H1 (cell line): ENCODE results near the gene HACL1. TPM values are rescaled to one million over a fixed set of nuclear protein-coding genes. Genes with fewer than 3 reads are reported as not detected.

Source experiments
- CTCF ChIA-PET: fragments of 300-600 bp; sonication (Branson Sonifier 250); formaldehyde crosslinking; loops from one replicate; lab custom pipeline; 2021; ENCODE audit not compliant: partially characterized antibody; lab: Charles Lee
- POLR2A ChIA-PET: fragments of 300-600 bp; sonication (Branson Sonifier 250); formaldehyde crosslinking; loops from one replicate; lab custom pipeline; 2021; ENCODE audit warnings: inconsistent platforms; ENCODE audit not compliant: partially characterized antibody; lab: Charles Lee
- DNase-seq, 2 experiments: peaks; one replicate each; pipeline versions ENCODE4 v3.0.0 to v3.0.0-alpha.2; 2010 to 2022; ENCODE audit warnings: low spot score in 2 of 2, low read depth in 1 of 2, mixed read lengths in 1 of 2
- FAIRE-seq: peaks from 2 replicates; lab custom pipeline; 2011; peaks lifted over from hg19 to GRCh38; lab: Jason Lieb, UNC
- H2AFZ ChIP-seq: 2 replicates; pipeline ENCODE4 v1.8.1; 2012; ENCODE audit warnings: low read length, inconsistent platforms
- H2AK5ac ChIP-seq: 2 replicates; pipeline ENCODE4 v1.6.1; 2013; ENCODE audit warnings: low read depth, low read length
- H2BK120ac ChIP-seq: replicated peaks from 2 replicates; pipeline ENCODE3; 2013; ENCODE audit warnings: low read depth, low read length, inconsistent platforms
- H2BK12ac ChIP-seq: 2 replicates; pipeline ENCODE4 v1.6.1; 2013; ENCODE audit warnings: low read depth, low read length
- H2BK15ac ChIP-seq: 2 replicates; pipeline ENCODE4 v1.6.1; 2013; ENCODE audit warnings: low read length
- H2BK20ac ChIP-seq: 2 replicates; pipeline ENCODE4 v1.6.1; 2013; ENCODE audit warnings: low read length
- H2BK5ac ChIP-seq: 2 replicates; pipeline ENCODE4 v1.6.1; 2013; ENCODE audit warnings: low read depth, low read length
- H3K14ac ChIP-seq: 2 replicates; pipeline ENCODE4 v1.6.1; 2013; ENCODE audit warnings: inconsistent platforms; ENCODE audit not compliant: insufficient read length
- H3K18ac ChIP-seq: 2 replicates; pipeline ENCODE4 v1.6.1; 2013; ENCODE audit warnings: low read length; ENCODE audit errors: extremely low read depth
- H3K23ac ChIP-seq: 2 replicates; pipeline ENCODE4 v1.6.1; 2013; ENCODE audit warnings: inconsistent platforms; ENCODE audit not compliant: insufficient read length
- H3K23me2 ChIP-seq: 2 replicates; pipeline ENCODE4 v1.6.1; 2013; ENCODE audit warnings: low read depth, low read length
- H3K27ac ChIP-seq: 2 replicates; pipeline ENCODE4 v1.6.1; 2011; ENCODE audit warnings: low read depth, low read length, inconsistent platforms
- H3K27me3 ChIP-seq, 4 experiments: replicated peaks in 1 of 4; 1 replicate in 1 of 4; 2 replicates in 3 of 4; pipeline versions ENCODE4 v1.6.1 to v1.8.1; 2011 to 2013; ENCODE audit warnings: low read length in 3 of 4, mild to moderate bottlenecking in 3 of 4, inconsistent platforms in 2 of 4, mixed read lengths in 2 of 4, moderate library complexity in 1 of 4; ENCODE audit not compliant: control insufficient read depth in 3 of 4, insufficient read depth in 3 of 4; ENCODE audit errors: extremely low read depth in 1 of 4
- H3K36me3 ChIP-seq, 4 experiments: 2 replicates each; pipeline versions ENCODE4 v1.6.1 to v1.8.1; 2011 to 2013; ENCODE audit warnings: mild to moderate bottlenecking in 4 of 4, low read length in 3 of 4, moderate library complexity in 2 of 4, control low read depth in 1 of 4, inconsistent platforms in 1 of 4; ENCODE audit not compliant: insufficient read depth in 4 of 4, control insufficient read depth in 2 of 4
- H3K4ac ChIP-seq: replicated peaks from 2 replicates; pipeline ENCODE3; 2013; ENCODE audit warnings: low read length, low read depth, mixed read lengths, inconsistent platforms; ENCODE audit not compliant: insufficient read length
- H3K4me1 ChIP-seq, 4 experiments: replicated peaks in 1 of 4; 1 replicate in 1 of 4; 2 replicates in 3 of 4; pipeline versions ENCODE4 v1.6.1 to v1.8.1; 2011 to 2013; ENCODE audit warnings: low read length in 3 of 4, inconsistent platforms in 2 of 4, mixed read lengths in 1 of 4; ENCODE audit not compliant: insufficient read depth in 4 of 4, control insufficient read depth in 3 of 4
- H3K4me2 ChIP-seq, 2 experiments: 2 replicates each; pipeline versions ENCODE4 v1.6.1 to v1.8.1; 2011 to 2013; ENCODE audit warnings: low read depth in 2 of 2, low read length in 2 of 2, control low read depth in 1 of 2, inconsistent platforms in 1 of 2, mild to moderate bottlenecking in 1 of 2; ENCODE audit not compliant: insufficient read depth in 1 of 2
- H3K4me3 ChIP-seq, 4 experiments: fragments of 200-600, 300-600 bp in 1 of 4; sonication (generic), shearing (Covaris generic), sonication (Bioruptor Twin) in 1 of 4; 2 replicates each; pipeline versions ENCODE4 v1.5.1 to v1.8.1; 2011 to 2016; ENCODE audit warnings: low read length in 4 of 4, low read depth in 3 of 4, control low read depth in 2 of 4, inconsistent platforms in 2 of 4, mild to moderate bottlenecking in 2 of 4, mixed read lengths in 1 of 4, moderate library complexity in 1 of 4; ENCODE audit not compliant: insufficient read depth in 2 of 4; ENCODE audit errors: extremely low read depth in 1 of 4
- H3K56ac ChIP-seq: replicated peaks from 2 replicates; pipeline ENCODE3; 2013; ENCODE audit warnings: low read depth, mild to moderate bottlenecking, mixed read lengths, low read length, inconsistent platforms; ENCODE audit not compliant: insufficient read length
- H3K79me1 ChIP-seq: 2 replicates; pipeline ENCODE4 v1.6.1; 2013; ENCODE audit warnings: low read depth, low read length, control low read depth
- H3K79me2 ChIP-seq, 2 experiments: 2 replicates each; pipeline versions ENCODE4 v1.6.1 to v1.8.1; 2012 to 2013; ENCODE audit warnings: low read length in 2 of 2, mild to moderate bottlenecking in 2 of 2, inconsistent platforms in 1 of 2; ENCODE audit not compliant: insufficient read depth in 2 of 2, control insufficient read depth in 1 of 2
- H3K9ac ChIP-seq, 4 experiments: replicated peaks in 1 of 4; 1 replicate in 1 of 4; 2 replicates in 3 of 4; pipeline versions ENCODE4 v1.6.1 to v1.8.1; 2011 to 2013; ENCODE audit warnings: low read depth in 3 of 4, low read length in 3 of 4, control low read depth in 2 of 4, mild to moderate bottlenecking in 2 of 4, moderate library complexity in 2 of 4, inconsistent platforms in 1 of 4; ENCODE audit errors: extremely low read depth in 1 of 4
- H3K9me3 ChIP-seq, 2 experiments: 2 replicates each; pipeline versions ENCODE4 v1.6.1 to v1.8.1; 2012 to 2013; ENCODE audit warnings: mild to moderate bottlenecking in 2 of 2, moderate library complexity in 2 of 2, control low read depth in 1 of 2, inconsistent platforms in 1 of 2, low read depth in 1 of 2, low read length in 1 of 2, mixed read lengths in 1 of 2; ENCODE audit not compliant: insufficient read depth in 2 of 2
- H4K20me1 ChIP-seq, 2 experiments: replicated peaks in 1 of 2; 2 replicates each; pipeline versions ENCODE3 to v1.8.1; 2011 to 2013; ENCODE audit warnings: inconsistent platforms in 2 of 2, low read length in 2 of 2, mild to moderate bottlenecking in 1 of 2; ENCODE audit not compliant: insufficient read depth in 2 of 2, control insufficient read depth in 1 of 2
- H4K5ac ChIP-seq: 2 replicates; pipeline ENCODE4 v1.6.1; 2013; ENCODE audit warnings: low read length, low read depth, mixed read lengths, inconsistent platforms; ENCODE audit not compliant: insufficient read length
- H4K8ac ChIP-seq: 2 replicates; pipeline ENCODE4 v1.8.0; 2013; ENCODE audit warnings: mild to moderate bottlenecking, moderate library complexity, low read length, inconsistent platforms; ENCODE audit not compliant: insufficient read depth; ENCODE audit errors: extremely low read depth
- H4K91ac ChIP-seq: replicated peaks from 2 replicates; pipeline ENCODE3; 2013; ENCODE audit warnings: low read length, mixed read lengths, inconsistent platforms; ENCODE audit not compliant: insufficient read length
- GABPA ChIP-seq: IDR thresholded peaks from 2 replicates; pipeline ENCODE4 v1.6.1; 2011; ENCODE audit warnings: mild to moderate bottlenecking, low read length, moderate library complexity, borderline replicate concordance; ENCODE audit not compliant: insufficient read depth
- POU5F1 ChIP-seq: IDR thresholded peaks from 2 replicates; pipeline ENCODE4 v1.6.1; 2011; ENCODE audit warnings: low read depth, mild to moderate bottlenecking, low read length, moderate library complexity
- RAD21 ChIP-seq, 2 experiments: IDR thresholded peaks in 1 of 2; conservative IDR thresholded peaks in 1 of 2; 2 replicates each; pipeline ENCODE4 v1.6.1; 2011; ENCODE audit warnings: low read depth in 2 of 2, low read length in 2 of 2, improper control_type of control experiment in 1 of 2, inconsistent platforms in 1 of 2, mild to moderate bottlenecking in 1 of 2, moderate library complexity in 1 of 2
- SIN3A ChIP-seq, 2 experiments: IDR thresholded peaks in 1 of 2; conservative IDR thresholded peaks in 1 of 2; 2 replicates each; pipeline ENCODE4 v1.6.1; 2011 to 2012; ENCODE audit warnings: low read length in 2 of 2, improper control_type of control experiment in 1 of 2, low read depth in 1 of 2, mild to moderate bottlenecking in 1 of 2
- SP2 ChIP-seq: IDR thresholded peaks from 2 replicates; pipeline ENCODE4 v1.6.1; 2012; ENCODE audit warnings: mild to moderate bottlenecking, low read length, inconsistent platforms
- WGBS, 2 experiments: shearing (Covaris generic) in 1 of 2; methylation state at CpG; one replicate each; pipeline versions ENCODE4 v1.1.6 to v1.1.7; 2013 to 2015; ENCODE audit warnings: low lambda C conversion rate in 2 of 2, mixed read lengths in 2 of 2, inconsistent platforms in 1 of 2, low coverage in 1 of 2, missing lambda C conversion rate in 1 of 2; ENCODE audit not compliant: insufficient replicate concordance in 2 of 2, insufficient coverage in 1 of 2, insufficient read length in 1 of 2; ENCODE audit errors: extremely low coverage in 1 of 2, missing lambda C conversion rate in 1 of 2; 5-methylcytosine and 5-hydroxymethylcytosine counted together
- polyA plus RNA-seq, 7 experiments: library from polyadenylated mRNA; depleted of rRNA in 3 of 7; stranded (reverse) in 5 of 7; unstranded in 2 of 7; fragments of >200 nt in 5 of 7; fragments of 200-250 nt in 2 of 7; gene quantifications; 1 replicate in 5 of 7; 2 replicates in 1 of 7; 4 replicates in 1 of 7; pipeline versions ENCODE4 v1.2.1 to v1.2.3, GENCODE V29; 2011 to 2013; ENCODE audit warnings: missing spikeins in 2 of 7, mixed read lengths in 2 of 7
- total RNA-seq: library from RNA; stranded (reverse); fragmentation: NEBNext Ultra II Directional; extraction: Animal tissue kit (Norgen Biotek cat#: 25700); gene quantifications from 2 replicates; pipeline ENCODE4 v1.2.1, GENCODE V29; 2021
- TF ChIP-seq, protein P1 (sequence below): IDR thresholded peaks from 2 replicates; pipeline ENCODE4 v1.6.1; 2012; ENCODE audit warnings: inconsistent platforms
- TF ChIP-seq, protein P2 (sequence below): IDR thresholded peaks from 2 replicates; pipeline ENCODE4 v1.6.1; 2012; ENCODE audit warnings: inconsistent platforms

The HACL1 gene
- total and polyA plus RNA-seq, 2 of the 8 experiments (the other 6 are each of a cell fraction or from before 2014, with no cell fraction given): 38.2 to 46.0 TPM

DNA sequence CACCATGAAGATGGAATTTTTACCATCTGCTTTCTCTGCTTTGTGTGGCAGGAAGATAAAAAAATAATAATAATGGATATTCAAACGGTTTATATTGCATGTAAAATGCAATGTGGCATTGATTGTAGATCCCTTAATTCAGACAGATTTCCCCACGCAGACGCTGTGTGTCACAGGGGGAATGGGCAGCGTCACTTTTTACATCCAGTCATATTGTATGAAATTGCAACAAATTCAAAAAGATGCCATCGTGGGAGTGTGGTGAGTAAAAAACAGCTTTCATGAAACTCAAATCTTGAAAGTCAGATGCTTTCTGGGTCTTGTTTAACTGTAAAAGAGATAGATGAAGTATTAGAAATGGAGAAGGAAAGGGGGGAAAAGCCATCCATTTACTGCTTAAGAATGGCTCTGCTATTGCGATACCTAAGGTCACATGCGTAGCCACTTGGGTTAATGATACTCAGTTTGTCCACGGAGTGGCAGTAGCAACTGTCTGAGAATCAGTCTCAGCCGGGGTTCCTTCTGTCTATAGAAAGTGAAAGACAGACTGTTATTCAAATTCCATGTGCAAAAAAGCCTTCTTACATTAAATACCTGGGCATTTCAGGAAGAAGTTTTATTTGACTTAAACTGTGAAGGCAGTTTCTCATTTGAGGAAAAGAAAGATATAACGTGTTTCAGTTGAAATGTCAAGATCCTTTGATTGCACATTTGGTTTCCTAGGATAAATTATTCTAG, 28.7 kb upstream of the HACL1 start:
- H2BK20ac ChIP-seq: no peak overlapping the region
- ChIA-PET POLR2A (interaction anchor here (3.2 kb wide), 1 partner anchor 29 kb away, joined by 8 read pairs; the partner anchor contains the start of genes BTD and HACL1), CTCF (interaction anchor here (0.6 to 2.5 kb wide), 11 partner anchors 12 to 252 kb away, joined by 3 to 16 read pairs (median 4); no protein-coding TSS in a partner anchor)
- H3K23me2 ChIP-seq: no peaks in the 10 kb centered on the region
- no peak overlapping the region for H3K14ac ChIP-seq
- no peak overlapping the region for H2AFZ ChIP-seq
- H3K27ac ChIP-seq: no peak overlapping the region
- DNase-seq (no peak), FAIRE-seq (peak; percentile 82)
- no peak overlapping the region for H3K4ac ChIP-seq
- 0 out of 4 replicates have a peak overlapping the region, but pooled peaks of 1 of the 2 experiments have one; percentile 30 for H3K4me2 ChIP-seq
- no peak overlapping the region for H4K8ac ChIP-seq
- H2BK12ac ChIP-seq: no peak overlapping the region
- H3K27me3 ChIP-seq: no peaks in the 10 kb centered on the region
- no peak overlapping the region for H3K56ac ChIP-seq
- H2AK5ac ChIP-seq: no peak overlapping the region
- no peak overlapping the region for H4K91ac ChIP-seq
- H4K5ac ChIP-seq: no peak overlapping the region
- H2BK5ac ChIP-seq: no peak overlapping the region
- no peak overlapping the region for H3K23ac ChIP-seq
- H3K9ac ChIP-seq: no peak overlapping the region
- no peaks in the 10 kb centered on the region for H3K9me3 ChIP-seq
- no peak overlapping the region for H2BK120ac ChIP-seq
- H3K4me3 ChIP-seq: no peak overlapping the region
- H4K20me1 ChIP-seq: no peaks in the 10 kb centered on the region
- 51% methylated on average over 10 of the region's 10 CpGs; no CpG with 5 or more reads in 1 of the 2 experiments for WGBS, 2 experiments
- H2BK15ac ChIP-seq: no peak overlapping the region
- H3K79me1 ChIP-seq: no peaks in the 10 kb centered on the region
- H3K36me3 ChIP-seq: no peaks in the 10 kb centered on the region
- H3K79me2 ChIP-seq: no peaks in the 10 kb centered on the region
- peaks cover 13 to 36% (median 26%) of the 10 kb centered on the region in 4 experiments for H3K4me1 ChIP-seq
- H3K18ac ChIP-seq: no peak overlapping the region
- no peak for TF ChIP-seq SIN3A (conservative IDR thresholded peaks at IDR 0.05 in 1 of 2, IDR thresholded peaks at IDR 0.05 in 1 of 2; ENCODE audit: low read depth in 1 of 2, low read length in 2 of 2)
- TF ChIP-seq, protein P1, sequence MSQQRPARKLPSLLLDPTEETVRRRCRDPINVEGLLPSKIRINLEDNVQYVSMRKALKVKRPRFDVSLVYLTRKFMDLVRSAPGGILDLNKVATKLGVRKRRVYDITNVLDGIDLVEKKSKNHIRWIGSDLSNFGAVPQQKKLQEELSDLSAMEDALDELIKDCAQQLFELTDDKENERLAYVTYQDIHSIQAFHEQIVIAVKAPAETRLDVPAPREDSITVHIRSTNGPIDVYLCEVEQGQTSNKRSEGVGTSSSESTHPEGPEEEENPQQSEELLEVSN: peak; percentile 41; the same call in 1 of the 2 replicates
- TF ChIP-seq RAD21 (IDR thresholded peaks at IDR 0.05 in 1 of 2, conservative IDR thresholded peaks at IDR 0.05 in 1 of 2; ENCODE audit: low read depth in 2 of 2, low read length in 2 of 2): peak; percentile 85 to 88
- no peak for TF ChIP-seq SP2
- TF ChIP-seq, protein P2, sequence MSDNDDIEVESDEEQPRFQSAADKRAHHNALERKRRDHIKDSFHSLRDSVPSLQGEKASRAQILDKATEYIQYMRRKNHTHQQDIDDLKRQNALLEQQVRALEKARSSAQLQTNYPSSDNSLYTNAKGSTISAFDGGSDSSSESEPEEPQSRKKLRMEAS: peak; percentile 59; the same call in 1 of the 2 replicates
- TF ChIP-seq POU5F1: no peak
- TF ChIP-seq GABPA: no peak
